Measurements from ENCODE around the gene DPYD. TPM values are rescaled to one million over a fixed set of nuclear protein-coding genes. Genes with fewer than 3 reads are reported as not detected.

DPYD gene
- polyA plus RNA-seq, 1 of the 3 experiments (the other 2 are of a cell fraction) = 23.0 TPM

DNA sequence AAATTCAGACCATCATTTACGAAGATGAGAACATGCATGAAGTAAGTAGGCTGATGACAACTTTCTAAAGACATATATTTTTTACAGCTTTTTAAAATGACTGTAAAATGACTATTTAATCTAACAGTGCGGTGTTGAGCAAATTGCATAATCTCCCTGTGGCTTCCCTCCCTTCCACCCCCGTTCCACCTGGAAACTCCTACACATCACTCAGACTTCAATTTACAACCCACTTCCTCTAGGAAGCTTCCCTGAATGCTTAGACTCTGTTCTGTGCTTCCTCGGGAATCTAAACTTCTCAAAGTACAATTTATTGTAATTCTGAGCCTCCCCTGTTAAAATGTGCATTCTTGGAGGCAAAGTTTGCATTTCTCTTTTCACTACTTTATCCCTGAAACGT lies 354.9 kb downstream of the DPYD start:
- H2AFZ ChIP-seq (ENCODE audit: low read depth) = no peak overlapping the region
- H3K36me3 ChIP-seq (replicated peaks in 1 of 2; ENCODE audit: control insufficient read depth in 1 of 2, insufficient read depth in 2 of 2, low read length in 1 of 2) = peaks cover 0 to 47% of the 10 kb centered on the region in 2 experiments
- no peaks in the 10 kb centered on the region for H4K20me1 ChIP-seq (ENCODE audit: insufficient read depth)
- no peaks in the 10 kb centered on the region for H3K79me2 ChIP-seq (ENCODE audit: insufficient read depth)
- H3K27ac ChIP-seq (ENCODE audit: low read depth in 2 of 2, low read length in 1 of 2) = no peak overlapping the region
- WGBS (ENCODE audit: low lambda C conversion rate) = 91% methylated on average over 5 of the region's 5 CpGs
- POLR2A ChIA-PET = no interaction called here
- H3K9me3 ChIP-seq = no peaks in the 10 kb centered on the region
- peaks cover 3% of the 10 kb centered on the region for H3F3A ChIP-seq (replicated peaks; ENCODE audit: insufficient read depth)
- H3K27me3 ChIP-seq (ENCODE audit: insufficient read depth) = no peaks in the 10 kb centered on the region
- no peak overlapping the region for H3K4me3 ChIP-seq (ENCODE audit: low read depth in 2 of 2, low read length in 1 of 2)
- H3K9me2 ChIP-seq = no peaks in the 10 kb centered on the region
- no peak overlapping the region for H3K9ac ChIP-seq
- no peak for DNase-seq
- H3K4me1 ChIP-seq (ENCODE audit: control insufficient read depth in 1 of 2, insufficient read depth in 2 of 2, low read depth in 1 of 2, low read length in 1 of 2) = no peaks in the 10 kb centered on the region; a peak in 1 of 4 replicates
- H3K4me2 ChIP-seq = no peak overlapping the region
- CTCF ChIA-PET = no interaction called here
- TF ChIP-seq POLR2AphosphoS5 (IDR thresholded peaks at IDR 0.05; ENCODE audit: low read depth, low read length) = no peak
- no peak for TF ChIP-seq FOXM1 (IDR thresholded peaks at IDR 0.05; ENCODE audit: low read depth)
- no peak for TF ChIP-seq ELF1 (IDR thresholded peaks at IDR 0.05)
- no peak for TF ChIP-seq GABPA (IDR thresholded peaks at IDR 0.05; ENCODE audit: low read depth)

GRCh38 chr1:97563926-97564325 lies 356.9 kb downstream of the DPYD start:
- Histone ChIP-seq H3K4me1 (ENCODE audit: control insufficient read depth in 1 of 2, insufficient read depth in 2 of 2, low read depth in 1 of 2, low read length in 1 of 2) (no peaks in the 10 kb centered on the region), H3K27me3 (ENCODE audit: insufficient read depth) (no peaks in the 10 kb centered on the region), H3K27ac (ENCODE audit: low read depth in 2 of 2, low read length in 1 of 2) (no peak overlapping the region), H4K20me1 (ENCODE audit: insufficient read depth) (no peaks in the 10 kb centered on the region), H3K9ac (no peak overlapping the region), H3K9me3 (no peaks in the 10 kb centered on the region), H3K4me2 (no peak overlapping the region), H2AFZ (ENCODE audit: low read depth) (no peak overlapping the region), H3K9me2 (no peaks in the 10 kb centered on the region), H3F3A (replicated peaks; ENCODE audit: insufficient read depth) (peaks cover 3% of the 10 kb centered on the region), H3K4me3 (ENCODE audit: low read depth in 2 of 2, low read length in 1 of 2) (no peak overlapping the region), H3K36me3 (replicated peaks in 1 of 2; ENCODE audit: control insufficient read depth in 1 of 2, insufficient read depth in 2 of 2, low read length in 1 of 2) (peaks cover under 1 to 41% of the 10 kb centered on the region in 2 experiments), H3K79me2 (ENCODE audit: insufficient read depth) (no peaks in the 10 kb centered on the region)
- ChIA-PET CTCF (no interaction called here), POLR2A (no interaction called here)
- no peak for TF ChIP-seq NFIC (IDR thresholded peaks at IDR 0.05; ENCODE audit: borderline replicate concordance)
- no peak for TF ChIP-seq TAF1 (IDR thresholded peaks at IDR 0.05; ENCODE audit: borderline replicate concordance, low read depth, low read length)
- TF ChIP-seq, protein P1, sequence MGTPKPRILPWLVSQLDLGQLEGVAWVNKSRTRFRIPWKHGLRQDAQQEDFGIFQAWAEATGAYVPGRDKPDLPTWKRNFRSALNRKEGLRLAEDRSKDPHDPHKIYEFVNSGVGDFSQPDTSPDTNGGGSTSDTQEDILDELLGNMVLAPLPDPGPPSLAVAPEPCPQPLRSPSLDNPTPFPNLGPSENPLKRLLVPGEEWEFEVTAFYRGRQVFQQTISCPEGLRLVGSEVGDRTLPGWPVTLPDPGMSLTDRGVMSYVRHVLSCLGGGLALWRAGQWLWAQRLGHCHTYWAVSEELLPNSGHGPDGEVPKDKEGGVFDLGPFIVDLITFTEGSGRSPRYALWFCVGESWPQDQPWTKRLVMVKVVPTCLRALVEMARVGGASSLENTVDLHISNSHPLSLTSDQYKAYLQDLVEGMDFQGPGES (IDR thresholded peaks at IDR 0.05; ENCODE audit: low read depth, low read length) = no peak
- no peak for TF ChIP-seq RAD21 (IDR thresholded peaks at IDR 0.05; ENCODE audit: low read length)
- TF ChIP-seq, protein P2, sequence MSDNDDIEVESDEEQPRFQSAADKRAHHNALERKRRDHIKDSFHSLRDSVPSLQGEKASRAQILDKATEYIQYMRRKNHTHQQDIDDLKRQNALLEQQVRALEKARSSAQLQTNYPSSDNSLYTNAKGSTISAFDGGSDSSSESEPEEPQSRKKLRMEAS (IDR thresholded peaks at IDR 0.05; ENCODE audit: low read depth) = no peak
- no peak for TF ChIP-seq YY1 (IDR thresholded peaks at IDR 0.05; ENCODE audit: low read depth)
- no peak for TF ChIP-seq FOXJ3 (CRISPR knock-in tag; IDR thresholded peaks at IDR 0.05)
- TF ChIP-seq FOSL2 (IDR thresholded peaks at IDR 0.05; ENCODE audit: borderline replicate concordance, low read depth) = no peak
- no peak for TF ChIP-seq USF2 (IDR thresholded peaks at IDR 0.05; ENCODE audit: borderline replicate concordance, low read depth, low read length)
- no peak for TF ChIP-seq NRF1 (IDR thresholded peaks at IDR 0.05; ENCODE audit: low read depth, low read length)
- TF ChIP-seq ZBTB33 (IDR thresholded peaks at IDR 0.05; ENCODE audit: borderline replicate concordance, low read depth) = no peak
- no peak for TF ChIP-seq SIN3A (IDR thresholded peaks at IDR 0.05; ENCODE audit: borderline replicate concordance, low read depth, low read length)
- no peak for TF ChIP-seq SMC3 (IDR thresholded peaks at IDR 0.05; ENCODE audit: low read depth, low read length)
- TF ChIP-seq, protein P3, sequence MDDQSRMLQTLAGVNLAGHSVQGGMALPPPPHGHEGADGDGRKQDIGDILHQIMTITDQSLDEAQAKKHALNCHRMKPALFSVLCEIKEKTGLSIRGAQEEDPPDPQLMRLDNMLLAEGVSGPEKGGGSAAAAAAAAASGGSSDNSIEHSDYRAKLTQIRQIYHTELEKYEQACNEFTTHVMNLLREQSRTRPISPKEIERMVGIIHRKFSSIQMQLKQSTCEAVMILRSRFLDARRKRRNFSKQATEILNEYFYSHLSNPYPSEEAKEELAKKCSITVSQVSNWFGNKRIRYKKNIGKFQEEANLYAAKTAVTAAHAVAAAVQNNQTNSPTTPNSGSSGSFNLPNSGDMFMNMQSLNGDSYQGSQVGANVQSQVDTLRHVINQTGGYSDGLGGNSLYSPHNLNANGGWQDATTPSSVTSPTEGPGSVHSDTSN (IDR thresholded peaks at IDR 0.05) = no peak
- no peak for TF ChIP-seq USF1 (IDR thresholded peaks at IDR 0.05; ENCODE audit: borderline replicate concordance, low read depth)
- no peak for TF ChIP-seq RFX5 (IDR thresholded peaks at IDR 0.05; ENCODE audit: low read length)
- no peak for TF ChIP-seq POLR2AphosphoS5 (IDR thresholded peaks at IDR 0.05; ENCODE audit: low read depth, low read length)
- no peak for TF ChIP-seq RCOR1 (IDR thresholded peaks at IDR 0.05; ENCODE audit: low read length)
- WGBS (ENCODE audit: low lambda C conversion rate) = 97% methylated on average over 4 of the region's 4 CpGs
- DNase-seq = no peak
